NCI-H1436 (cell line): ENCODE data around the gene SLC15A3.
"Not testable (repeated sequence)": the region's sequence is repeated elsewhere in the genome, so short reads cannot be mapped to it uniquely, and the experiment has no call there.

Source experiments
- DNase-seq: peaks from one replicate; lab custom pipeline; 2025; lab: John Stamatoyannopoulos, UW

The SLC15A3 gene

GRCh38 chr11:60974726-60975125 is 22.8 kb upstream of the SLC15A3 start:
- DNase-seq = no peak

DNA sequence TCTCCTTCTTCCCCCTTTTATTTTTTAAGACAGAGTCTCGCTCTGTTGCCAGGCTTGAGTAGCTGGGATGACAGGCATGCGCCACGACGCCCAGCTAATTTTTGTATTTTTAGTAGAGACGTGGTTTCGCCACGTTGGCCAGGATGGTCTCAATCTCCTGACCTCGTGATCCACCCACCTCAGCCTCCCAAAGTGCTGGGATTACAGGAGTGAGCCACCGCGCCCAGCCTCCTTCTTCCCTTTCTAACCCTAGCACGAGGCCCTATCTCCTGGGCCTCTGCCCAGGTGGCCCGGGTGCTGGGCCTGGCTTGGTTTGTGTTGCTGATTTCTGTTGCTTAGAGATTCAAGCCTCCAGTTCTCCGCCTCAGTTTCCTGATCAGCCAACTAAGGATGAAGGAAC is 22.3 kb upstream of the SLC15A3 start:
- DNase-seq = not testable (repeated sequence)

GRCh38 chr11:60973699-60974098 is 21.7 kb upstream of the SLC15A3 start:
- DNase-seq = no peak

- DNase-seq = no peak
These were observed 20.4 kb upstream of the SLC15A3 start for GRCh38 chr11:60972182-60973030.

- no peak for DNase-seq
These were observed 19.5 kb upstream of the SLC15A3 start, which contains the start of gene CD6 for GRCh38 chr11:60971520-60971919. Gene CD6, plus strand, starts transcription at chr11:60971680. Its CDS starts 186 bp downstream, at chr11:60971866.

DNA sequence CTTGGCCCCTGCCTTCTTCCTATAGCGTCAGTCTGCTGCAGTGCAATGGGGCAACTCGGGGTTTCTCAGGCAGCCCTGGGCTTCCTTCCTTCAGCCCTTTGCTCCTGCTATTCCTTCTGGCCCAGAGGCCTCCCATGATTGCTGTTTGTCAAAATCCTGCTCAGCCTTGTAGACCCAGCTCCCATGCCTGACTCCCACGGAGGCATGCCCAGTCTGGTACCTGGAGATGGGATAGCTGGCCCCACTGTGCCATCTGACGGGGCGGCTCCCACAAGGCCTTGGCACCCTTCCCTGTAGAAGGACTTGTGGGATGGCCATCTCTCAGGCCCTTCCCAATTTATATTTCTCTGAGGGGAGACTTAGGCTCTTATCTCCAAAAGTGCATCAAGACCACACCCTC is 18.9 kb upstream of the SLC15A3 start:
- DNase-seq = no peak

DNA sequence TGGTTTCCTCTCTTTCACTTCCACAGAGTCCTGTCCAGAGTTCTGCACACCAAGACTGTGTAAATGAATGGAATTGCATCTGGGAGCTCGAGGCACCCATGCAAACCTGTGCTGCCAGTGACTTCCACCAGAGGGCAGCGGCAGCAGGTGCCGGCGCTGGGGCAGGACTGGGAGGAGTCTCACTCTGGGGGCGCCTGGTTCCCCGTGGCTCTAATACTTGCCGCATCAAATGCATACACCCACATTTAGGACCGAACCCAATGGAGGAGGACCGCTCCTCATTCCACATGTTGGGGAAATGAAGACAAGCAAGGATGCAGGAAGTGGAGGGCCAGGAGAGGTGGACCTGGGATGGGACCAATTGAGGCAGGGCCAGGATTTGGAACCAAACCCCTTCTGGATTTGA is 18.4 kb upstream of the SLC15A3 start:
- peak; percentile 20 for DNase-seq

DNA sequence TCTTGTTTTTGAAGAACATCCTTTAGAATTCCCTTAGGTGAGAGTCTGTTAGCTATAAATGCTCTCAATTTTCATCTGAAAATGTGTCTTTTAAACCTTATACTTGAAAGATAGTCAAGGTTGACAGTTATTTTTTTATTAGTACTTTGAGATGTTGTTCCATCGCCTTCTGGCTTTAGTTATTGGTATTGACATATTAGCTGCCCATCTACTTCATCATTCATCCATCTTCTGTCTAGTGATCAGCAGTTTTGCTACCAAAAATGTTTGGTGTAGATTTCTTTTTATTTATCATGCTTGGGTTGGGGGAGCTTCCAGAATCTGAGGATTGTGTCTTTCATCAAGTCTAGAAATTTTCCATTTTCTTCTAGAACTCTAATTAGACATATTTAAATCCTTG is 16.2 kb upstream of the SLC15A3 start:
- no peak for DNase-seq

DNA sequence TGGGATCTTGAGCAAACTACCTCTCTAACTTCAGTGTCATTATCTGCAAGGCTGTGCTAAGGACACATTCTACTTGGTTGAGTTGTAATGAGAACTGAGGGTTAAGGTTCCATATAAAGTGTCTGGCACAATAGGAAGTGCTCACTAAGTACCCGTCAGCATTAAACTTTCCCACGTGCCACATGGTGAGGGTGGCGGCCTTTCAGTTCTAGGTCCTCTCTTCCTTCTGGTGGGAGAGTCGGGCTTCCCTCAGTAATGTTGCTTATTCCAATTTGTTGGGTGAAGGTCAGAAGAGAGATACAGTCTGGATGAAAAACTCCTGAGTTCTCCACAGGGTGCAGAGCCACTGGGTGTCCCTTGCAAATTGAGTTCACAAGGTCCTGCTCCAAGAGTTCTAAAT is 14.9 kb upstream of the SLC15A3 start:
- no peak for DNase-seq

- no peak for DNase-seq
These were observed 12.8 kb upstream of the SLC15A3 start for GRCh38 chr11:60964801-60965200.

- no peak for DNase-seq
These were observed 8.4 kb upstream of the SLC15A3 start for GRCh38 chr11:60960405-60960804.

DNA sequence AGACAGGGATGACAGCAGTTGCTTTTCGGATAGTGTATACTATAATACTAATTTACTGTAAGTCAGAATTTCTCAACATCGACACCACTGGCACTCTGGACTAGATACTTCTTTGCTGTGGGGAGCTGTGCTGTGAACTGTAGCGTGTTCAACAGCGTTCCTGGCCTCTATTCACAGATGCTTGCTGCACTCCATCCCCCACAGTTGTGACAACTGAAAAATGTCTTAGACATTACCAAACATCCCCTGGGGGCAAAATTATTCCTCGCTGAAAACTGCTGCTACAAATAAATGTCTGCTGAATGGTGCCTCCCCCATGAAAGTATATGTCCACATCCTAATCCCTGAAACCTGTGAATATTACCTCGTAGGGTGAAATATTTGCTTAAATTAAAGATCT is 7.5 kb upstream of the SLC15A3 start:
- no peak for DNase-seq

DNA sequence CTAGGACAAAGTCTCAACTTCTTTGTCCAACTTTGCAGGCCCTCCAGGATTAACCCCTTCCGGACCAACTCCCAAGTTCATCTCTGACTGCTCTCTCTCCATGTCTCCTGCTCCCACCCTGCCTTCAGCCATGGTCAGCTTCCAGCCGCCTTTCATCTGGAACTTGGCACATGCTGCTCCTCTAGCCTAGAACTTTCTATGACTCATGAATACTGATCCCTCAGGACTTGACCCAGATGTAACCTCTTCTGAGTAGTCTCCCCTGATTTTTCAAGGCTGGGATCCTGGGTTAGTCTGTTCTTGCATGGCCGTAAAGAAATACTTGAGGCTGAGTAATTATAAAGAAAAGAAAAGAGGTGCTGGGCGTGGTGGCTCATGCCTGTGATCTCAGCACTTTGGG is 5.2 kb upstream of the SLC15A3 start:
- DNase-seq = no peak

- peak; percentile 5 for DNase-seq
These were observed 3.6 kb upstream of the SLC15A3 start for GRCh38 chr11:60955571-60955970.

DNA sequence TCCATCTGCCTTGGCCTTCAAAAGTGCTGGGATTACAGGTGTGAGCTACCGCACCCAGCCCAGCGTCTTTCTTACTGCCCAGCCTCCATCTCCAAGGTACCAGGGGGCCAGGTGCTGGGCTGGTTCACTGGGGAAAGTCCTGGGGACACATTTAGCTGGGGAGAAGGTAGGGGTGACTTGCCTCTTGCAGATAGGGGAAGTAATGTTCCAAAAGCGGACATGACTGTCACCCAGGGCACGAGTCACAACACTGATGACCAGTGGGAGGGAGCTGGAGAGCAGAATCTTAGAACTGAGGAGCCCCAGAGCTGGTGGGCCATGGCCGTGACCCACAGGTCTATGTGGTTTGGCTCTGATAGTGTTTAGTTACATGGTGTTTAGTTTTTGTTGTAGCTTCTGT is 2.4 kb upstream of the SLC15A3 start:
- no peak for DNase-seq

- DNase-seq = no peak
These were observed 1.8 kb upstream of the SLC15A3 start for GRCh38 chr11:60953781-60954180.

- no peak for DNase-seq
These were observed 780 bp upstream of the SLC15A3 start for GRCh38 chr11:60952742-60953170.

DNA sequence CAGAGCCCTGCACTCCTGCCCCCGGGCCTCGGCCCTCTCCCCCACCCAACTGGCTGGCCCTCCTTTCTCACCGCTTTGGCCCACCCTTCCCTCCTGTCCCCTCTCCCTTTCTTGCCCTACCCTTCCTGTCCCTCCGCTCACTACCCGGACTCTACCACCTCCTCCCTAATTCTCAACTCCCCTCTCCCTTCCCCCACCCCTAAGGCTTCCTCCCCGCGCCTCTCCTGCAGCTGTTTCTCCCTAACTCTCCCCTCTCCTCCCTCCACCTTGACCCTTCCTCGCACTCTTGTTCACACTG is 421 bp downstream of the SLC15A3 start:
- no peak for DNase-seq

DNA sequence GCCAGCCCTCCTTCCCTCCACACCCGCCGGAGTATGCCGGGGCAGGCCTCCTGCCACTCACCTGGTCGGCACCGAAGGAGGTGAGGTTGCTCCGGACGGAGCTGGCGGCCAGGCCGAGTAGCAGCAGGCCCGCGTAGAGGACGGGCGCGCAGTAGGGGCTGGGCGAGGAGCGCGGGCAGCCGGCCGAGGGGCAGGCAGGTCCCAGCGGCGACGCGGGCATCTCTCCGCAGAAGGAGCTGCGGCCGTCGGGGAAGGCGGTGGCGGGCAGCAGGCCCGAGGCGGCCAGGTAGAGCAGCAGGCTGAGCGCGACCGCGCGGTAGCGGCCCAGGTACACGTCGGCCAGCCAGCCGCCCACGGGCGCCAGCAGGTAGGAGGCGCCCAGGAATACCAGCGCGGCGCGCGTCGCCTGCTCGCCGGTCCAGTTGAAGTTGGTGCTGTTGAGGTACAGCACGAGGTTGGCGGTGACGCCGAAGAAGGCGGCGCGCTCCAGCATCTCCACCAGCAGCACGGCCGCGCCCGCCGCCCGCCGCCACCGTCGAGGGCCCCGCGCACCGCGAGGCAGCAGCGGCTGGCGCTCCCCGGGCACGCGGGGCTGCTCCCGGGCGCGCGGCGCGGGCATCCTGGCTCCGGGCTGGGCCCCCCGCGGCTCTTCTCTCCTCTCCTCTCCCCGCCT is 907 bp downstream of the SLC15A3 start:
- DNase-seq = no peak

DNA sequence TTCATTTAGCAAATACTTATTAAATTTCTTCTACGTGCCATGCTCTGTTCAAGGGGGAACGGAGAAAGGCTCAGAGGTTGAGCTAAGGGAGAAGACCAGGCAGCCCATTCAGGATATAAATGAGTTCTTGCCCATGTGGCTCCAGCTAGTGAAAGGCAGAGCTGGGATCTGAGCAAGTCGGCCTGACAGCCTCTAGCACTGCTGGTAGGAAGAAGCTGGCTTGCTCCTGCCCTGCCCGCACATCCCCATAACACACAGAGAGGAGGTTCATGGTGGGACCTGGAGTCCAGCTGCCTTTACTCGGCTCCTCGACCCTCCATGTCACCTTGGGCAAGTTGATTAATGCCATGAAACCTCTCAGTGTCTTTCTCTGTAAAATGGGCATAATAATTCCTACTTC is 2.0 kb downstream of the SLC15A3 start:
- DNase-seq = no peak

DNA sequence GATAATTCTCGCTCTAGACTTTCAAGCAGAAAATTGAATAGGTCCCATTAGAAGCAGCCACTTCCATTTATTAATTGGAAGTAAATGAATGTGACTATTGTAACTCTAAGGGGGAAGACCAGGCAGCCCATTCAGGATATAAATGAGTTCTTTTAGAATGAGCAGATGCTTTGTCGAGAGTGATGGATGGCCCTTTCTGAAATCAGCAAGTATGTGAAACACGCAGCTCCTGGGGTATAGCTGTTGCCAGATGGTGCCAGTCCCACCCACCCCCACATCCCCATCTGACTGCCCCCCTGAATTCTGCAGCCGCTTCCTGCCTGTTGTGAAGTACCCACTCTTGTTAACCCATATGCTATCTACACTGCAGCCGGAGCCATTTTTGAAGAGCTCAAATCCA is 3.7 kb downstream of the SLC15A3 start:
- no peak for DNase-seq

- DNase-seq = no peak
These were observed 4.3 kb downstream of the SLC15A3 start for GRCh38 chr11:60947700-60948099.

GRCh38 chr11:60946601-60947264 is 5.2 kb downstream of the SLC15A3 start:
- no peak for DNase-seq
